DND-41 (cell line): ENCODE measurements around the gene DDX18.
"Not testable (repeated sequence)": the region's sequence is repeated elsewhere in the genome, so short reads cannot be mapped to it uniquely, and the experiment has no call there.

Source experiments
- ATAC-seq: fragments of 200-7000 bp; cut with Tn5 transposase; 3 replicates; pipeline ENCODE4 v1.9.1; 2021; ENCODE audit warnings: low read depth; ENCODE audit not compliant: insufficient read depth
- DNase-seq: peaks from one replicate; pipeline ENCODE4 v3.0.0-alpha.2; 2020
- H2AFZ ChIP-seq: 2 replicates; pipeline ENCODE4 v1.6.0; 2012; ENCODE audit warnings: low read depth, low read length
- H3K27ac ChIP-seq: 2 replicates; pipeline ENCODE4 v1.5.1; 2012; ENCODE audit warnings: low read length, inconsistent platforms
- H3K27me3 ChIP-seq: fragments of 200-600 bp; sonication (generic); 2 replicates; pipeline ENCODE4 v1.6.0; 2012; ENCODE audit warnings: low read length, mild to moderate bottlenecking, inconsistent platforms; ENCODE audit not compliant: insufficient read depth, poor library complexity
- H3K36me3 ChIP-seq: 2 replicates; pipeline ENCODE4 v1.5.1; 2012; ENCODE audit warnings: low read length, inconsistent platforms; ENCODE audit not compliant: insufficient read depth
- H3K4me1 ChIP-seq: 2 replicates; pipeline ENCODE4 v1.5.1; 2012; ENCODE audit warnings: mild to moderate bottlenecking, low read length; ENCODE audit not compliant: insufficient read depth
- H3K4me2 ChIP-seq: 2 replicates; pipeline ENCODE4 v1.6.0; 2012; ENCODE audit warnings: mild to moderate bottlenecking, moderate library complexity, low read length, inconsistent platforms; ENCODE audit not compliant: insufficient read depth
- H3K4me3 ChIP-seq, 2 experiments: fragments of 200-600 bp in 1 of 2; shearing (Covaris generic) in 1 of 2; 2 replicates each; pipeline ENCODE4 v1.5.1; 2012 to 2016; ENCODE audit warnings: inconsistent platforms in 2 of 2, low read length in 2 of 2, mild to moderate bottlenecking in 2 of 2, low read depth in 1 of 2, moderate library complexity in 1 of 2
- H3K79me2 ChIP-seq: 2 replicates; pipeline ENCODE4 v1.6.0; 2012; ENCODE audit warnings: low read length, inconsistent platforms; ENCODE audit not compliant: insufficient read depth
- H3K9ac ChIP-seq: 2 replicates; pipeline ENCODE4 v1.6.0; 2012; ENCODE audit warnings: low read depth, mild to moderate bottlenecking, inconsistent platforms, low read length, moderate library complexity
- H3K9me3 ChIP-seq: 2 replicates; pipeline ENCODE4 v1.5.1; 2012; ENCODE audit warnings: low read length, moderate library complexity, mild to moderate bottlenecking, inconsistent platforms; ENCODE audit not compliant: insufficient read depth, severe bottlenecking
- H4K20me1 ChIP-seq: 2 replicates; pipeline ENCODE4 v1.6.0; 2012; ENCODE audit warnings: low read length; ENCODE audit not compliant: insufficient read depth
- EZH2 ChIP-seq: IDR thresholded peaks from 3 replicates; pipeline ENCODE4 v1.6.1; 2012; ENCODE audit warnings: borderline replicate concordance, low read depth, mild to moderate bottlenecking, moderate library complexity, low read length, inconsistent platforms; ENCODE audit not compliant: severe bottlenecking
- TF ChIP-seq, protein P1 (sequence below): IDR thresholded peaks from 2 replicates; pipeline ENCODE4 v1.5.1; 2012; ENCODE audit warnings: borderline replicate concordance, low read length, moderate library complexity, mild to moderate bottlenecking; ENCODE audit not compliant: poor library complexity, severe bottlenecking; ENCODE audit errors: extremely low read depth

DDX18 gene

DNA sequence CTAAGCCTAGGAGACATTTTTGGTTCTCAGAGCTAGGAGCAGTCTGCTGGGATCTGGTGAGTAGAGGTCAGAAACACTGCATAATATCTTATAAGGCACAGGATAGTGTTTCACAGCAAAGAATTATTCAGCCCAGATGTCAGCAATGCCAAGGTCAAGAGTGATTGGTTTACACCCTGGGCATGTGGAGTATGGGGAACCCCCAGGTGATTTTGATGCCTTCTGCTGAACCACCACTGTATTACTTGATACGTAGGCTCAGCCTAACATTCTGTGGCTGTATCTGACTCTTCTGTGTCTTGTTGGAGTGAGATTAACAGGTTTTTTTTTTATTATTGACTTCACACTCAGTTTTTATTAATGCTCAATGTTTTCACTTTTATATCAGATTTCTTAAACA is 6.0 kb downstream of the DDX18 start:
- Histone ChIP-seq H3K36me3 (peaks cover 96% of the 10 kb centered on the region), H3K27me3 (no peaks in the 10 kb centered on the region), H2AFZ (no peak overlapping the region), H4K20me1 (peaks cover 14% of the 10 kb centered on the region; the same call in 1 of the 2 replicates), H3K4me2 (no peak overlapping the region), H3K9me3 (no peaks in the 10 kb centered on the region), H3K4me1 (peaks cover 22% of the 10 kb centered on the region), H3K27ac (no peak overlapping the region), H3K79me2 (peaks cover 33% of the 10 kb centered on the region), H3K4me3 (no peak overlapping the region), H3K9ac (no peak overlapping the region)
- no peak for DNase-seq
- TF ChIP-seq, protein P1, sequence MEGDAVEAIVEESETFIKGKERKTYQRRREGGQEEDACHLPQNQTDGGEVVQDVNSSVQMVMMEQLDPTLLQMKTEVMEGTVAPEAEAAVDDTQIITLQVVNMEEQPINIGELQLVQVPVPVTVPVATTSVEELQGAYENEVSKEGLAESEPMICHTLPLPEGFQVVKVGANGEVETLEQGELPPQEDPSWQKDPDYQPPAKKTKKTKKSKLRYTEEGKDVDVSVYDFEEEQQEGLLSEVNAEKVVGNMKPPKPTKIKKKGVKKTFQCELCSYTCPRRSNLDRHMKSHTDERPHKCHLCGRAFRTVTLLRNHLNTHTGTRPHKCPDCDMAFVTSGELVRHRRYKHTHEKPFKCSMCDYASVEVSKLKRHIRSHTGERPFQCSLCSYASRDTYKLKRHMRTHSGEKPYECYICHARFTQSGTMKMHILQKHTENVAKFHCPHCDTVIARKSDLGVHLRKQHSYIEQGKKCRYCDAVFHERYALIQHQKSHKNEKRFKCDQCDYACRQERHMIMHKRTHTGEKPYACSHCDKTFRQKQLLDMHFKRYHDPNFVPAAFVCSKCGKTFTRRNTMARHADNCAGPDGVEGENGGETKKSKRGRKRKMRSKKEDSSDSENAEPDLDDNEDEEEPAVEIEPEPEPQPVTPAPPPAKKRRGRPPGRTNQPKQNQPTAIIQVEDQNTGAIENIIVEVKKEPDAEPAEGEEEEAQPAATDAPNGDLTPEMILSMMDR, result no peak
- no peak for TF ChIP-seq EZH2
- no peak for ATAC-seq

DNA sequence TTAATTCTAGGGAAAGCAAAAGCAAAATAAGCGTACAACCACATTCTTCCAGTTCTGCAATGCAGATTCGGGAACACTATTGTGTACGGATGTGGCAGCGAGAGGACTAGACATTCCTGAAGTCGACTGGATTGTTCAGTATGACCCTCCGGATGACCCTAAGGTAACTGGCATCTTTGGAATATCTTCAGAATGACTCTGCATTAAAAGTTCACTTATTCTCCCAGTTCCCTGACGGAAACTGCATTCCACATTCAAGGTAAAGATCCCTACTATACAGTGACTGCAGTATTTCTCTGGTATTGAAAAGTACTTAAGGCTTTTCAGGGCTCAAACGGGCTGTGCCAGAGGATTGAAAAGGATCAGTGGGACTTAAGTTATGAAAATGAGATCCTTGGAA is 10.9 kb downstream of the DDX18 start:
- H3K27me3 ChIP-seq, result no peaks in the 10 kb centered on the region
- H3K9me3 ChIP-seq, result no peaks in the 10 kb centered on the region
- H3K4me2 ChIP-seq, result no peak overlapping the region
- H3K36me3 ChIP-seq, result peaks cover 99% of the 10 kb centered on the region
- DNase-seq (no peak), ATAC-seq (no peak)
- H3K4me3 ChIP-seq, result no peak overlapping the region
- H3K9ac ChIP-seq, result no peak overlapping the region
- peaks cover 8% of the 10 kb centered on the region; the same call in 1 of the 2 replicates for H4K20me1 ChIP-seq
- no peak for TF ChIP-seq EZH2
- TF ChIP-seq, protein P1, result no peak
- H3K27ac ChIP-seq, result no peak overlapping the region
- peaks cover 2% of the 10 kb centered on the region; the same call in 1 of the 2 replicates for H3K79me2 ChIP-seq
- H2AFZ ChIP-seq, result no peak overlapping the region
- H3K4me1 ChIP-seq, result no peaks in the 10 kb centered on the region

DNA sequence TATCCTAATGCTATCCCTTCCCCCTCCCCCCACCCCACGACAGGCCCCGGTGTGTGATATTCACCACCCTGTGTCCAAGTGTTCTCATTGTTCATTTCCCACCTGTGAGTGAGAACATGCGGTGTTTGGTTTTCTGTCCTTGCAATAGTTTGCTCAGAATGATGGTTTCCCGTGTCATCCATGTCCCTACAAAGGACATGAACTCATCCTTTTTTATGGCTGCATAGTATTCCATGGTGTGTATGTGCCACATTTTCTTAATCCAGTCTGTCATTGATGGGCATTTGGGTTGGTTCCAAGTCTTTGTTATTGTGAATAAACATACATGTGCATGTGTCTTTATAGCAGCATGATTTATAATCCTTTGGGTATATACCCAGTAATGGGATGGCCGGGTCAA is 13.0 kb downstream of the DDX18 start:
- not testable (repeated sequence) for DNase-seq, H3K4me3 ChIP-seq, H3K27ac ChIP-seq, H2AFZ ChIP-seq, H3K27me3 ChIP-seq, H3K9me3 ChIP-seq, H3K9ac ChIP-seq, H3K4me2 ChIP-seq, H4K20me1 ChIP-seq, H3K4me1 ChIP-seq, ATAC-seq, H3K79me2 ChIP-seq
- peaks cover 97% of the 10 kb centered on the region for H3K36me3 ChIP-seq

DNA sequence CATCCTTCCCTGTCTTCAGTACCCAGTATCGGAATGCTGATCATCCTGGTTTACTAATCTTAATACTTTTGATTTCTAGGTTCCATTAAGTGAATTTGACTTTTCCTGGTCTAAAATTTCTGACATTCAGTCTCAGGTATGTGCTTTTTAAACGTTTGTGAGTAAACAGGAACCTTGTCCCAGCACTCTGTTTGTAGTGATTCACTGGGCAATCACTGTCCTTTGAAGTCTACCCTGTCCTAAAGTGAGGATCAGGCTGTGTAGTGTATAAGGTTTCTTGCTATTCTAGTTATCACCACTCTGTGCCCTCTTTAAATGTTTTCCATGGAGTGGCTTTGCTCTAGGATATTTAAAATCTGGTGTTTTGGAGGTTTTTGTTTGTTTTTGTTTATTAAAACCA is 14.4 kb downstream of the DDX18 start:
- H3K36me3 ChIP-seq, result peaks cover 97% of the 10 kb centered on the region
- H3K4me2 ChIP-seq, result no peak overlapping the region
- H3K79me2 ChIP-seq, result no peaks in the 10 kb centered on the region
- H3K27ac ChIP-seq, result no peak overlapping the region
- no peaks in the 10 kb centered on the region for H3K9me3 ChIP-seq
- no peak overlapping the region for H2AFZ ChIP-seq
- peaks cover 18% of the 10 kb centered on the region for H4K20me1 ChIP-seq
- no peak for ATAC-seq
- no peak overlapping the region for H3K9ac ChIP-seq
- H3K4me3 ChIP-seq, result no peak overlapping the region
- no peaks in the 10 kb centered on the region for H3K27me3 ChIP-seq
- no peaks in the 10 kb centered on the region for H3K4me1 ChIP-seq
- no peak for DNase-seq
- TF ChIP-seq, protein P1, result no peak
- no peak for TF ChIP-seq EZH2
